ENCODE results near the gene TSC1. TPM values are rescaled to one million over a fixed set of nuclear protein-coding genes. Genes with fewer than 3 reads are reported as not detected.

Gene TSC1
- total and polyA plus RNA-seq, 7 donors: 4.2 to 55.9 (median 35.3) TPM

- intact Hi-C loops (cut with DNase I): loop anchor here (5.0 to 10.0 kb wide), 3 partner anchors 65 to 588 kb away; partner anchors contain the start of genes AK8, GTF3C5, SETX and SPACA9
- Histone ChIP-seq H3K4me1 (peaks cover 0 to 26% (median 23%) of the 10 kb centered on the region in 4 donors), H3K27me3 (no peaks in the 10 kb centered on the region), H3K36me3 (no peaks in the 10 kb centered on the region), H3K9me3 (no peaks in the 10 kb centered on the region), H3K27ac (no peak overlapping the region), H3K4me3 (no peak overlapping the region)
- WGBS, 2 donors: 9 to 31% methylated on average over 5 of the region's 5 CpGs
- no peak for DNase-seq
- TF ChIP-seq POLR2A (IDR thresholded peaks at IDR 0.05) (no peak), CTCF (IDR thresholded peaks at IDR 0.05) (no peak), POLR2AphosphoS5 (IDR thresholded peaks at IDR 0.05) (no peak), EP300 (IDR thresholded peaks at IDR 0.05) (no peak)
Observed at GRCh38 chr9:132942541-132943182, 1.8 kb downstream of the TSC1 start.

- peaks cover 0 to 6% (median 0%) of the 10 kb centered on the region in 4 donors for H3K36me3 ChIP-seq
- DNase-seq: no peak
- WGBS, 2 donors: 96 to 97% methylated on average over 1 of the region's 1 CpG
- peaks cover 0 to 23% (median 21%) of the 10 kb centered on the region in 4 donors for H3K4me1 ChIP-seq
- H3K4me3 ChIP-seq: no peak overlapping the region
- intact Hi-C loops (cut with DNase I): no loop called here
- TF ChIP-seq CTCF (IDR thresholded peaks at IDR 0.05) (no peak), EP300 (IDR thresholded peaks at IDR 0.05) (no peak), POLR2AphosphoS5 (IDR thresholded peaks at IDR 0.05) (no peak), POLR2A (IDR thresholded peaks at IDR 0.05) (no peak)
- H3K27ac ChIP-seq: no peak overlapping the region
- H3K27me3 ChIP-seq: no peaks in the 10 kb centered on the region
- H3K9me3 ChIP-seq: no peaks in the 10 kb centered on the region
Observed at GRCh38 chr9:132939169-132939568, 5.2 kb downstream of the TSC1 start.

- TF ChIP-seq EP300 (IDR thresholded peaks at IDR 0.05): no peak
- no peak for TF ChIP-seq CTCF (IDR thresholded peaks at IDR 0.05)
- no peak for TF ChIP-seq POLR2AphosphoS5 (IDR thresholded peaks at IDR 0.05)
- no peak for TF ChIP-seq POLR2A (IDR thresholded peaks at IDR 0.05)
- no peak overlapping the region for H3K27ac ChIP-seq
- no peak overlapping the region for H3K4me3 ChIP-seq
- H3K9me3 ChIP-seq: no peaks in the 10 kb centered on the region
- WGBS, 2 donors: 92 to 96% methylated on average over 7 of the region's 7 CpGs
- H3K4me1 ChIP-seq: peaks cover 0 to 7% (median 6%) of the 10 kb centered on the region in 4 donors
- H3K27me3 ChIP-seq: no peaks in the 10 kb centered on the region
- H3K36me3 ChIP-seq: peaks cover 0 to 10% (median 0%) of the 10 kb centered on the region in 4 donors
- DNase-seq: no peak
- intact Hi-C loops (cut with DNase I): no loop called here
Observed at GRCh38 chr9:132937463-132937901, 6.9 kb downstream of the TSC1 start.

GRCh38 chr9:132935026-132935425, 9.4 kb downstream of the TSC1 start:
- intact Hi-C loops (cut with DNase I): no loop called here
- H3K4me1 ChIP-seq: peaks cover 0 to 9% (median 6%) of the 10 kb centered on the region in 4 donors
- 77 to 87% methylated on average over 6 of the region's 6 CpGs for WGBS, 2 donors
- H3K27ac ChIP-seq: no peak overlapping the region
- H3K9me3 ChIP-seq: no peaks in the 10 kb centered on the region
- DNase-seq: no peak
- no peak overlapping the region for H3K4me3 ChIP-seq
- H3K36me3 ChIP-seq: peaks cover 0 to 11% (median 0%) of the 10 kb centered on the region in 4 donors
- TF ChIP-seq POLR2A (IDR thresholded peaks at IDR 0.05): no peak
- no peak for TF ChIP-seq EP300 (IDR thresholded peaks at IDR 0.05)
- TF ChIP-seq POLR2AphosphoS5 (IDR thresholded peaks at IDR 0.05): no peak
- H3K27me3 ChIP-seq: no peaks in the 10 kb centered on the region

GRCh38 chr9:132931178-132931735, 13.2 kb downstream of the TSC1 start:
- H3K36me3 ChIP-seq: peaks cover 0 to 46% (median 22%) of the 10 kb centered on the region in 4 donors
- intact Hi-C loops (cut with DNase I): no loop called here
- WGBS, 2 donors: 82 to 88% methylated on average over 9 of the region's 9 CpGs

More at GRCh38 chr9:132931178-132931735, 13.2 kb downstream of the TSC1 start:
- Histone ChIP-seq H3K27me3 (no peaks in the 10 kb centered on the region), H3K27ac (no peak overlapping the region), H3K4me1 (peaks cover 0 to 9% (median 6%) of the 10 kb centered on the region in 4 donors), H3K4me3 (no peak overlapping the region), H3K9me3 (no peaks in the 10 kb centered on the region)
- TF ChIP-seq EP300 (IDR thresholded peaks at IDR 0.05) (no peak), POLR2AphosphoS5 (IDR thresholded peaks at IDR 0.05) (no peak), CTCF (IDR thresholded peaks at IDR 0.05) (no peak), POLR2A (IDR thresholded peaks at IDR 0.05) (no peak)
- DNase-seq: no peak
